Testis (tissue), 2 donors: ENCODE data around the gene GADD45G.

Experiments used
- POLR2A ChIP-seq: fragments of 450-650 bp; IDR thresholded peaks from one replicate; pipeline ENCODE4 v1.6.1; 2017; ENCODE audit warnings: antibody characterized with exemption, mild to moderate bottlenecking, moderate library complexity
- TF ChIP-seq, protein P1 (sequence below), 3 experiments: fragments of 450-650 bp in 2 of 3; fragments of 200-600 bp in 1 of 3; sonication (generic) in 1 of 3; IDR thresholded peaks; one replicate each; pipeline ENCODE4 v1.5.1; 2016 to 2019; ENCODE audit warnings: antibody characterized with exemption in 3 of 3, mild to moderate bottlenecking in 2 of 3, moderate library complexity in 1 of 3

DNA sequence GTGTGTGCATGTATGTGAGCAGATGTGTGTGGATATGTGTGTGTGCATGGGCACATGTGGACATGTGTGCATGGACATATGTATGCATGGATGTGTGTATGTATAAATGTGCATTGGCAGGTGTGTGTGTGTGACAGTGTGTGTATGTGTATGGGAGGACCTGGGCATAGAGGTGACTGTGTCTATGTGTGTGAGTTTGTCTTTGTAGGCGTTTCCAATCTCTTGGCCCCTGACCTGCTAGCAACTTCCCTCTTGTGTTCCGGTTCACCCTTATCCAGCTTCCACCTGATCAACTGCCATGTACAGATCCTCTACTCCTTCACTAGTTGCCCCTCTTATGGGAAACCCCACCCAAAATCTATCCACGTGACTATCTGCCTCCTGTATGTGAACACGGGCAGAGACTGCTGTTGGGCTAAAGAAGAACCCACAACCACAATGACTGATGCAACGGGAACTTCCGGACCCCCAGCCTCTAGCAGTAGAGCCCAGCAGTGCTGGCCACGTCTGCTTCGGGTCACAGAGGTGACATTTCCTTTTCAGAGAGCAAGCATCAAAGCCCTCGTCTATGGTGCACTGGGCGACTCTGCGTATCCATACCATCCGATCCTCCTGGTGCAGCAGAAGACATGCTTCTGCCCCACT lies 24.9 kb upstream of the GADD45G start:
- TF ChIP-seq, protein P1, sequence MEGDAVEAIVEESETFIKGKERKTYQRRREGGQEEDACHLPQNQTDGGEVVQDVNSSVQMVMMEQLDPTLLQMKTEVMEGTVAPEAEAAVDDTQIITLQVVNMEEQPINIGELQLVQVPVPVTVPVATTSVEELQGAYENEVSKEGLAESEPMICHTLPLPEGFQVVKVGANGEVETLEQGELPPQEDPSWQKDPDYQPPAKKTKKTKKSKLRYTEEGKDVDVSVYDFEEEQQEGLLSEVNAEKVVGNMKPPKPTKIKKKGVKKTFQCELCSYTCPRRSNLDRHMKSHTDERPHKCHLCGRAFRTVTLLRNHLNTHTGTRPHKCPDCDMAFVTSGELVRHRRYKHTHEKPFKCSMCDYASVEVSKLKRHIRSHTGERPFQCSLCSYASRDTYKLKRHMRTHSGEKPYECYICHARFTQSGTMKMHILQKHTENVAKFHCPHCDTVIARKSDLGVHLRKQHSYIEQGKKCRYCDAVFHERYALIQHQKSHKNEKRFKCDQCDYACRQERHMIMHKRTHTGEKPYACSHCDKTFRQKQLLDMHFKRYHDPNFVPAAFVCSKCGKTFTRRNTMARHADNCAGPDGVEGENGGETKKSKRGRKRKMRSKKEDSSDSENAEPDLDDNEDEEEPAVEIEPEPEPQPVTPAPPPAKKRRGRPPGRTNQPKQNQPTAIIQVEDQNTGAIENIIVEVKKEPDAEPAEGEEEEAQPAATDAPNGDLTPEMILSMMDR (IDR thresholded peaks at IDR 0.05) = no peak
- TF ChIP-seq POLR2A = no peak
